GM23338 (cell line): ENCODE results near the gene KRTAP10-12. TPM values are rescaled to one million over a fixed set of nuclear protein-coding genes. Genes with fewer than 3 reads are reported as not detected.

ENCODE experiments used
- ATAC-seq: fragments of 200-7000 bp; cut with Tn5 transposase; 3 replicates; pipeline ENCODE4 v1.9.1; 2020
- DNase-seq: peaks from one replicate; pipeline ENCODE4 v3.0.0-alpha.2; 2015; ENCODE audit warnings: low spot score
- H2AFZ ChIP-seq: fragments of 200-600 bp; sonication (generic); 2 replicates; pipeline ENCODE4 v1.8.0; 2016; ENCODE audit warnings: antibody characterized with exemption, mild to moderate bottlenecking, moderate library complexity
- H3F3A ChIP-seq: fragments of 200-600 bp; sonication (generic); replicated peaks from 2 replicates; pipeline ENCODE4 v1.8.0; 2017; ENCODE audit warnings: antibody characterized with exemption, mixed run types, low read depth
- H3K27ac ChIP-seq: fragments of 200-600 bp; sonication (generic); 2 replicates; pipeline ENCODE4 v1.6.1; 2016; ENCODE audit warnings: low read depth
- H3K27me3 ChIP-seq: fragments of 200-600 bp; sonication (generic); 2 replicates; pipeline ENCODE4 v1.8.0; 2016; ENCODE audit warnings: mild to moderate bottlenecking, mixed run types, moderate library complexity; ENCODE audit not compliant: insufficient read depth
- H3K36me3 ChIP-seq: fragments of 200-600 bp; sonication (generic); 2 replicates; pipeline ENCODE4 v1.8.0; 2016; ENCODE audit warnings: mild to moderate bottlenecking; ENCODE audit not compliant: insufficient read depth
- H3K4me1 ChIP-seq: fragments of 200-600 bp; sonication (generic); 2 replicates; pipeline ENCODE4 v1.8.0; 2016; ENCODE audit warnings: mild to moderate bottlenecking, moderate library complexity; ENCODE audit not compliant: insufficient read depth
- H3K4me2 ChIP-seq: fragments of 200-600 bp; sonication (generic); 2 replicates; pipeline ENCODE4 v1.7.1; 2017; ENCODE audit warnings: mixed run types
- H3K4me3 ChIP-seq: fragments of 200-600 bp; sonication (generic); 2 replicates; pipeline ENCODE4 v1.6.1; 2016; ENCODE audit warnings: mixed run types
- H3K79me2 ChIP-seq: fragments of 200-600 bp; sonication (generic); replicated peaks from 2 replicates; pipeline ENCODE4 v1.8.0; 2017; ENCODE audit warnings: mild to moderate bottlenecking; ENCODE audit not compliant: insufficient read depth
- H3K9me2 ChIP-seq: fragments of 200-600 bp; sonication (generic); 2 replicates; pipeline ENCODE4 v1.8.0; 2017; ENCODE audit not compliant: insufficient read depth
- H4K20me1 ChIP-seq: fragments of 200-600 bp; sonication (generic); replicated peaks from 2 replicates; pipeline ENCODE4 v1.8.0; 2017; ENCODE audit warnings: mild to moderate bottlenecking; ENCODE audit not compliant: insufficient read depth
- H3K27ac Mint-ChIP-seq: 2 replicates; pipeline ENCODE4 v1.8.0; 2020; ENCODE audit warnings: inconsistent platforms, mild to moderate bottlenecking, moderate library complexity, mixed read lengths
- H3K27me3 Mint-ChIP-seq: 3 replicates; pipeline ENCODE4 v1.8.0; 2022; ENCODE audit warnings: low read depth, mild to moderate bottlenecking, moderate library complexity, mixed read lengths, inconsistent platforms; ENCODE audit not compliant: insufficient read depth, poor library complexity
- H3K36me3 Mint-ChIP-seq: 3 replicates; pipeline ENCODE4 v1.8.0; 2021; ENCODE audit warnings: low read depth, mild to moderate bottlenecking, inconsistent platforms, moderate library complexity, mixed read lengths
- H3K4me1 Mint-ChIP-seq: 3 replicates; pipeline ENCODE4 v1.8.0; 2020; ENCODE audit warnings: mild to moderate bottlenecking, inconsistent platforms, mixed read lengths
- H3K4me3 Mint-ChIP-seq: 3 replicates; pipeline ENCODE4 v1.8.0; 2021; ENCODE audit warnings: moderate library complexity, mild to moderate bottlenecking, inconsistent platforms, mixed read lengths
- H3K9me3 Mint-ChIP-seq: 3 replicates; pipeline ENCODE4 v1.8.0; 2020; ENCODE audit warnings: moderate library complexity, mild to moderate bottlenecking, inconsistent platforms, mixed read lengths
- CREB1 ChIP-seq: fragments of 250-450 bp; sonication (Bioruptor Pico); IDR thresholded peaks from 2 replicates; pipeline ENCODE4 v1.5.0; 2020; ENCODE audit warnings: low read depth, mild to moderate bottlenecking, moderate library complexity
- CTCF ChIP-seq, 2 experiments: fragments of 200-600 bp in 1 of 2; sonication (generic) in 1 of 2; conservative IDR thresholded peaks; 2 replicates each; pipeline versions ENCODE4 v1.5.1 to v1.6.1; 2016 to 2017; ENCODE audit warnings: antibody characterized with exemption in 2 of 2, low read depth in 2 of 2, mild to moderate bottlenecking in 2 of 2, moderate library complexity in 1 of 2
- ETS1 ChIP-seq: IDR thresholded peaks from 2 replicates; pipeline ENCODE4 v1.6.1; 2016; ENCODE audit warnings: antibody characterized with exemption
- EZH2 ChIP-seq: fragments of 200-600 bp; sonication (generic); IDR thresholded peaks from one replicate; pipeline ENCODE4 v1.8.0; 2017; ENCODE audit warnings: antibody characterized with exemption, mild to moderate bottlenecking, low read depth; ENCODE audit not compliant: unreplicated experiment
- EZH2phosphoT487 ChIP-seq: fragments of 200-600 bp; sonication (generic); IDR thresholded peaks from one replicate; pipeline ENCODE4 v1.8.1; 2018; ENCODE audit warnings: antibody characterized with exemption; ENCODE audit not compliant: unreplicated experiment
- JUNB ChIP-seq: IDR thresholded peaks from one replicate; pipeline ENCODE4 v1.6.1; 2016; ENCODE audit warnings: antibody characterized with exemption; ENCODE audit not compliant: unreplicated experiment
- NANOG ChIP-seq: IDR thresholded peaks from 2 replicates; pipeline ENCODE4 v1.6.1; 2016; ENCODE audit warnings: antibody characterized with exemption, borderline replicate concordance
- POLR2AphosphoS5 ChIP-seq: IDR thresholded peaks from 2 replicates; pipeline ENCODE4 v1.6.1; 2016; ENCODE audit warnings: antibody characterized with exemption, low read depth
- REST ChIP-seq: IDR thresholded peaks from one replicate; pipeline ENCODE4 v1.6.1; 2018; ENCODE audit warnings: antibody characterized with exemption; ENCODE audit not compliant: unreplicated experiment
- STAT1 ChIP-seq: IDR thresholded peaks from one replicate; pipeline ENCODE4 v1.6.1; 2016; ENCODE audit warnings: antibody characterized with exemption; ENCODE audit not compliant: unreplicated experiment
- ZNF114 ChIP-seq: fragments of 250-450 bp; sonication (Bioruptor Pico); IDR thresholded peaks from 2 replicates; pipeline ENCODE4 v1.5.0; 2020; ENCODE audit warnings: mild to moderate bottlenecking, moderate library complexity
- ZNF331 ChIP-seq: fragments of 250-450 bp; sonication (Bioruptor Pico); IDR thresholded peaks from 2 replicates; pipeline ENCODE4 v1.5.0; 2020; ENCODE audit warnings: low read depth, mild to moderate bottlenecking, moderate library complexity
- ZNF462 ChIP-seq: fragments of 250-450 bp; sonication (Bioruptor Pico); IDR thresholded peaks from 2 replicates; pipeline ENCODE4 v1.5.0; 2020; ENCODE audit warnings: mild to moderate bottlenecking, moderate library complexity
- polyA plus RNA-seq: library from polyadenylated mRNA; unstranded; fragments of >200 nt; fragmentation: Nextera tagmentation; extraction: Ambion mirVana; gene quantifications from 2 replicates; pipeline ENCODE4 v1.2.1, GENCODE V29; 2016
- total RNA-seq: library from RNA; depleted of rRNA; stranded (reverse); fragments of >200 nt; shearing (Covaris generic); gene quantifications from 2 replicates; pipeline ENCODE4 v1.2.3, GENCODE V29; 2014

KRTAP10-12 gene
- total and polyA plus RNA-seq, 2 experiments from 2014 or later: not detected

GRCh38 chr21:44654576-44655175, 42.3 kb upstream of the KRTAP10-12 start, which contains the start of gene KRTAP12-4:
TSS of gene KRTAP12-4 (minus strand) at chr21:44654659. CDS start at chr21:44654614, 45 bp downstream.
- no peak within 1 kb of the TSS for H3K4me3 Mint-ChIP-seq
- H3K4me1 Mint-ChIP-seq: peaks cover 14% of the 10 kb centered on the region
- Histone ChIP-seq H3K79me2 (no peaks in the 10 kb centered on the region), H3K36me3 (no peaks in the 10 kb centered on the region), H3K4me3 (no peak within 1 kb of the TSS), H3K9me2 (no peaks in the 10 kb centered on the region), H3K27ac (no peak within 1 kb of the TSS), H3F3A (no peaks in the 10 kb centered on the region), H4K20me1 (no peaks in the 10 kb centered on the region), H3K4me2 (no peak within 1 kb of the TSS), H3K27me3 (no peaks in the 10 kb centered on the region), H3K4me1 (peaks cover 17% of the 10 kb centered on the region), H2AFZ (no peak within 1 kb of the TSS)
- DNase-seq (no peak), ATAC-seq (no peak)
- peaks cover 18% of the 10 kb centered on the region for H3K9me3 Mint-ChIP-seq
- peaks cover 16% of the 10 kb centered on the region for H3K27me3 Mint-ChIP-seq
- TF ChIP-seq ZNF114 (no peak), CREB1 (CRISPR knock-in tag) (no peak), CTCF (conservative IDR thresholded peaks at IDR 0.05; ENCODE audit: low read depth in 2 of 2) (no peak), EZH2 (no peak), STAT1 (no peak), ETS1 (no peak), ZNF462 (CRISPR knock-in tag) (no peak), POLR2AphosphoS5 (no peak), JUNB (no peak), ZNF331 (no peak), EZH2phosphoT487 (no peak), NANOG (no peak), REST (no peak)
- peaks cover 9% of the 10 kb centered on the region; the same call in 2 of the 3 replicates for H3K36me3 Mint-ChIP-seq
- H3K27ac Mint-ChIP-seq: no peak within 1 kb of the TSS
